ENCODE data around the gene VMAC. TPM values are rescaled to one million over a fixed set of nuclear protein-coding genes. Genes with fewer than 3 reads are reported as not detected.

VMAC gene
- total and polyA plus RNA-seq, 2 of the 13 experiments (the other 11 are each of a cell fraction or from before 2014, with no cell fraction given): 2.4 TPM

DNA sequence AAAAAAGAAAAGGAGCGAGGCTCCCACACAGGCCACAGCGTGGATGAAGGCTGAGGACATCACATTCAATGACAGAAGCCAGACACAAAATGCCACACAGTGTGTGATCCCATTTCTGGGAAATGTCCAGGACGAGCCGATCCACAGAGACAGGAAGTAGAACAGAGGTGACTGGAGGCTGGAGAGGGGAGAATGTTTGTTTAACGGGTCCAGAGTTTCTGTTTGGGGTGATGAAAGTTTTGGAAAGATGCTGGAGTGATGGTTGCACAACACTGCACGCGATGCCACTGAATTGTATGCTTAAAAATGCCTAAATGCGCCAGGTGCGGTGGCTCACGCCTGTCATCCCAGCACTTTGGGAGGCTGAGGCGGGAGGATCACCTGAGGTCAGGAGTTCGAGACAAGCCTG lies 33.7 kb upstream of the VMAC start (continued):
- TF ChIP-seq, protein P1, sequence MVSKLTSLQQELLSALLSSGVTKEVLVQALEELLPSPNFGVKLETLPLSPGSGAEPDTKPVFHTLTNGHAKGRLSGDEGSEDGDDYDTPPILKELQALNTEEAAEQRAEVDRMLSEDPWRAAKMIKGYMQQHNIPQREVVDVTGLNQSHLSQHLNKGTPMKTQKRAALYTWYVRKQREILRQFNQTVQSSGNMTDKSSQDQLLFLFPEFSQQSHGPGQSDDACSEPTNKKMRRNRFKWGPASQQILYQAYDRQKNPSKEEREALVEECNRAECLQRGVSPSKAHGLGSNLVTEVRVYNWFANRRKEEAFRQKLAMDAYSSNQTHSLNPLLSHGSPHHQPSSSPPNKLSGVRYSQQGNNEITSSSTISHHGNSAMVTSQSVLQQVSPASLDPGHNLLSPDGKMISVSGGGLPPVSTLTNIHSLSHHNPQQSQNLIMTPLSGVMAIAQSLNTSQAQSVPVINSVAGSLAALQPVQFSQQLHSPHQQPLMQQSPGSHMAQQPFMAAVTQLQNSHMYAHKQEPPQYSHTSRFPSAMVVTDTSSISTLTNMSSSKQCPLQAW (CRISPR knock-in tag; IDR thresholded peaks at IDR 0.05): peak; percentile 96
- TF ChIP-seq U2AF1 (optimal IDR thresholded peaks at IDR 0.05; ENCODE audit: low read depth, low read length) (no peak), HOXA3 (CRISPR knock-in tag; IDR thresholded peaks at IDR 0.05) (peak; percentile 88), MEIS1 (CRISPR knock-in tag; IDR thresholded peaks at IDR 0.05; ENCODE audit: borderline replicate concordance) (peak; percentile 82; the same call in 1 of the 2 replicates), ZNF569 (CRISPR knock-in tag; IDR thresholded peaks at IDR 0.05; ENCODE audit: borderline replicate concordance) (no peak), KDM6A (CRISPR knock-in tag; IDR thresholded peaks at IDR 0.05; ENCODE audit: low read depth) (peak; percentile 92), MTF1 (CRISPR knock-in tag; IDR thresholded peaks at IDR 0.05) (no peak), SRF (IDR thresholded peaks at IDR 0.05; ENCODE audit: low read depth, low read length) (no peak), CBFB (CRISPR knock-in tag; IDR thresholded peaks at IDR 0.05) (peak; percentile 88), ZNF234 (CRISPR knock-in tag; conservative IDR thresholded peaks at IDR 0.05) (no peak), SNAPC2 (CRISPR knock-in tag; IDR thresholded peaks at IDR 0.05) (peak; percentile 65; the same call in 1 of the 2 replicates), GATA4 (IDR thresholded peaks at IDR 0.05; ENCODE audit: borderline replicate concordance, low read depth) (no peak; the same call in 1 of the 2 replicates), RXRB (CRISPR knock-in tag; IDR thresholded peaks at IDR 0.05; ENCODE audit: borderline replicate concordance) (peak; percentile 100), KMT2A (CRISPR knock-in tag; IDR thresholded peaks at IDR 0.05) (peak; percentile 53; the same call in 1 of the 2 replicates), ZNF616 (CRISPR knock-in tag; IDR thresholded peaks at IDR 0.05; ENCODE audit: low read depth) (no peak)
- TF ChIP-seq, protein P2, sequence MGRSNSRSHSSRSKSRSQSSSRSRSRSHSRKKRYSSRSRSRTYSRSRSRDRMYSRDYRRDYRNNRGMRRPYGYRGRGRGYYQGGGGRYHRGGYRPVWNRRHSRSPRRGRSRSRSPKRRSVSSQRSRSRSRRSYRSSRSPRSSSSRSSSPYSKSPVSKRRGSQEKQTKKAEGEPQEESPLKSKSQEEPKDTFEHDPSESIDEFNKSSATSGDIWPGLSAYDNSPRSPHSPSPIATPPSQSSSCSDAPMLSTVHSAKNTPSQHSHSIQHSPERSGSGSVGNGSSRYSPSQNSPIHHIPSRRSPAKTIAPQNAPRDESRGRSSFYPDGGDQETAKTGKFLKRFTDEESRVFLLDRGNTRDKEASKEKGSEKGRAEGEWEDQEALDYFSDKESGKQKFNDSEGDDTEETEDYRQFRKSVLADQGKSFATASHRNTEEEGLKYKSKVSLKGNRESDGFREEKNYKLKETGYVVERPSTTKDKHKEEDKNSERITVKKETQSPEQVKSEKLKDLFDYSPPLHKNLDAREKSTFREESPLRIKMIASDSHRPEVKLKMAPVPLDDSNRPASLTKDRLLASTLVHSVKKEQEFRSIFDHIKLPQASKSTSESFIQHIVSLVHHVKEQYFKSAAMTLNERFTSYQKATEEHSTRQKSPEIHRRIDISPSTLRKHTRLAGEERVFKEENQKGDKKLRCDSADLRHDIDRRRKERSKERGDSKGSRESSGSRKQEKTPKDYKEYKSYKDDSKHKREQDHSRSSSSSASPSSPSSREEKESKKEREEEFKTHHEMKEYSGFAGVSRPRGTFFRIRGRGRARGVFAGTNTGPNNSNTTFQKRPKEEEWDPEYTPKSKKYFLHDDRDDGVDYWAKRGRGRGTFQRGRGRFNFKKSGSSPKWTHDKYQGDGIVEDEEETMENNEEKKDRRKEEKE (IDR thresholded peaks at IDR 0.05): no peak
- TF ChIP-seq, protein P3, sequence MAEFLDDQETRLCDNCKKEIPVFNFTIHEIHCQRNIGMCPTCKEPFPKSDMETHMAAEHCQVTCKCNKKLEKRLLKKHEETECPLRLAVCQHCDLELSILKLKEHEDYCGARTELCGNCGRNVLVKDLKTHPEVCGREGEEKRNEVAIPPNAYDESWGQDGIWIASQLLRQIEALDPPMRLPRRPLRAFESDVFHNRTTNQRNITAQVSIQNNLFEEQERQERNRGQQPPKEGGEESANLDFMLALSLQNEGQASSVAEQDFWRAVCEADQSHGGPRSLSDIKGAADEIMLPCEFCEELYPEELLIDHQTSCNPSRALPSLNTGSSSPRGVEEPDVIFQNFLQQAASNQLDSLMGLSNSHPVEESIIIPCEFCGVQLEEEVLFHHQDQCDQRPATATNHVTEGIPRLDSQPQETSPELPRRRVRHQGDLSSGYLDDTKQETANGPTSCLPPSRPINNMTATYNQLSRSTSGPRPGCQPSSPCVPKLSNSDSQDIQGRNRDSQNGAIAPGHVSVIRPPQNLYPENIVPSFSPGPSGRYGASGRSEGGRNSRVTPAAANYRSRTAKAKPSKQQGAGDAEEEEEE (CRISPR knock-in tag; IDR thresholded peaks at IDR 0.05; ENCODE audit: borderline replicate concordance): 0 out of 2 replicates have a peak, but pooled peaks have one; percentile 39
- TF ChIP-seq, protein P4, sequence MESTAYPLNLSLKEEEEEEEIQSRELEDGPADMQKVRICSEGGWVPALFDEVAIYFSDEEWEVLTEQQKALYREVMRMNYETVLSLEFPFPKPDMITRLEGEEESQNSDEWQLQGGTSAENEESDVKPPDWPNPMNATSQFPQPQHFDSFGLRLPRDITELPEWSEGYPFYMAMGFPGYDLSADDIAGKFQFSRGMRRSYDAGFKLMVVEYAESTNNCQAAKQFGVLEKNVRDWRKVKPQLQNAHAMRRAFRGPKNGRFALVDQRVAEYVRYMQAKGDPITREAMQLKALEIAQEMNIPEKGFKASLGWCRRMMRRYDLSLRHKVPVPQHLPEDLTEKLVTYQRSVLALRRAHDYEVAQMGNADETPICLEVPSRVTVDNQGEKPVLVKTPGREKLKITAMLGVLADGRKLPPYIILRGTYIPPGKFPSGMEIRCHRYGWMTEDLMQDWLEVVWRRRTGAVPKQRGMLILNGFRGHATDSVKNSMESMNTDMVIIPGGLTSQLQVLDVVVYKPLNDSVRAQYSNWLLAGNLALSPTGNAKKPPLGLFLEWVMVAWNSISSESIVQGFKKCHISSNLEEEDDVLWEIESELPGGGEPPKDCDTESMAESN (CRISPR knock-in tag; conservative IDR thresholded peaks at IDR 0.05): peak; percentile 72; the same call in 1 of the 2 replicates
- TF ChIP-seq, protein P5, sequence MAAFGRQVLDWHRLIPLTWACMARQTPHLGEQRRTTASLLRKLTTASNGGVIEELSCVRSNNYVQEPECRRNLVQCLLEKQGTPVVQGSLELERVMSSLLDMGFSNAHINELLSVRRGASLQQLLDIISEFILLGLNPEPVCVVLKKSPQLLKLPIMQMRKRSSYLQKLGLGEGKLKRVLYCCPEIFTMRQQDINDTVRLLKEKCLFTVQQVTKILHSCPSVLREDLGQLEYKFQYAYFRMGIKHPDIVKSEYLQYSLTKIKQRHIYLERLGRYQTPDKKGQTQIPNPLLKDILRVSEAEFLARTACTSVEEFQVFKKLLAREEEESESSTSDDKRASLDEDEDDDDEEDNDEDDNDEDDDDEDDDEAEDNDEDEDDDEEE (CRISPR knock-in tag; IDR thresholded peaks at IDR 0.05): no peak
- TF ChIP-seq, protein P6, sequence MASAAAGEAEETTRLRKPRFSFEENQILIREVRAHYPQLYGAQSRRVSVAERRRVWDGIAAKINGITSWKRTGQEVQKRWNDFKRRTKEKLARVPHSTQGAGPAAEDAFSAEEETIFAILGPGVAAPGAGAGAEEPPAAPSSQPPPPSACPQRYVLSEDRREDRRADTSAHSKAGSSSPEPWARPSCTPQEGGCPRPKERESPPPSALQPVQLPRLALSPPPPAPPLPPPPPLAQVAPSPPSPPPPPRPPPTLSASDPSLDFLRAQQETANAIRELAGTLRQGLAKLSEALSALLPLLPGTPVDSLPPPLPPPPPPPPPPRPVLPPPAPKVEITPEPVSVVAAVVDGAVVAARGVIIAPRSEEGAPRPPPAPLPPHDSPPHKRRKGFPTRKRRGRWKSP (CRISPR knock-in tag; IDR thresholded peaks at IDR 0.05): peak; percentile 86; the same call in 1 of the 2 replicates
